CD4-positive, alpha-beta T cell (primary cell): ENCODE data around the gene CLDN20. TPM values are rescaled to one million over a fixed set of nuclear protein-coding genes. Genes with fewer than 3 reads are reported as not detected.

ENCODE experiments used
- ATAC-seq: fragments of 200-7000 bp; cut with Tn5 transposase; one replicate; pipeline ENCODE4 v1.10.0; 2022; ENCODE audit warnings: mild to moderate bottlenecking; ENCODE audit not compliant: poor library complexity
- CTCF ChIA-PET: fragments of 350-600 bp; sonication (Branson Sonifier 250); formaldehyde crosslinking; loops from one replicate; lab custom pipeline; 2021; ENCODE audit warnings: antibody characterized with exemption, inconsistent platforms; lab: Charles Lee
- POLR2A ChIA-PET: fragments of 350-600 bp; sonication (Branson Sonifier 250); formaldehyde crosslinking; loops from one replicate; lab custom pipeline; 2021; ENCODE audit warnings: antibody characterized with exemption, inconsistent platforms; lab: Charles Lee
- DNase-seq, 14 experiments: peaks; one replicate each; pipeline ENCODE4 v3.0.0-alpha.2; 2013 to 2020; ENCODE audit warnings: mixed read lengths in 2 of 14
- H3K27ac ChIP-seq, 2 donors: one replicate each; pipeline versions ENCODE4 v1.5.1 to v1.7.0; 2013; ENCODE audit warnings: low read length in 2 of 2, low read depth in 1 of 2, mild to moderate bottlenecking in 1 of 2
- H3K27me3 ChIP-seq, 2 experiments: 1 replicate in 1 of 2; 2 replicates in 1 of 2; pipeline versions ENCODE4 v1.6.1 to v1.7.0; 2013; ENCODE audit warnings: low read length in 2 of 2, control low read depth in 1 of 2, mild to moderate bottlenecking in 1 of 2, moderate library complexity in 1 of 2; ENCODE audit not compliant: insufficient read depth in 2 of 2, control insufficient read depth in 1 of 2
- H3K36me3 ChIP-seq: one replicate; pipeline ENCODE4 v1.6.1; 2013; ENCODE audit warnings: low read length, control low read depth; ENCODE audit not compliant: insufficient read depth
- H3K4me1 ChIP-seq: one replicate; pipeline ENCODE4 v1.6.1; 2013; ENCODE audit warnings: low read length, control low read depth; ENCODE audit not compliant: insufficient read depth
- H3K4me3 ChIP-seq: one replicate; pipeline ENCODE4 v1.5.1; 2013; ENCODE audit warnings: mild to moderate bottlenecking, low read length, moderate library complexity
- H3K9me3 ChIP-seq, 2 experiments: 1 replicate in 1 of 2; 2 replicates in 1 of 2; pipeline versions ENCODE4 v1.6.1 to v1.7.0; 2013; ENCODE audit warnings: low read length in 2 of 2, mild to moderate bottlenecking in 2 of 2, control low read depth in 1 of 2, moderate library complexity in 1 of 2; ENCODE audit not compliant: control insufficient read depth in 1 of 2, insufficient read depth in 1 of 2
- H3K27ac Mint-ChIP-seq: one replicate; pipeline ENCODE4 v1.8.0; 2020; ENCODE audit warnings: mixed read lengths
- H3K27me3 Mint-ChIP-seq: one replicate; pipeline ENCODE4 v1.8.0; 2021; ENCODE audit warnings: mixed read lengths
- H3K36me3 Mint-ChIP-seq: one replicate; pipeline ENCODE4 v1.8.0; 2021; ENCODE audit warnings: low read depth, mixed read lengths
- H3K4me1 Mint-ChIP-seq: one replicate; pipeline ENCODE4 v1.8.0; 2021; ENCODE audit warnings: low read depth, mixed read lengths
- H3K4me3 Mint-ChIP-seq: one replicate; pipeline ENCODE4 v1.8.0; 2020; ENCODE audit warnings: mild to moderate bottlenecking, mixed read lengths
- H3K9me3 Mint-ChIP-seq: one replicate; pipeline ENCODE4 v1.8.0; 2020; ENCODE audit warnings: mixed read lengths
- CTCF ChIP-seq: fragments of 200-600 bp; IDR thresholded peaks from one replicate; pipeline ENCODE4 v1.8.0; 2022; ENCODE audit warnings: antibody characterized with exemption, mild to moderate bottlenecking
- intact Hi-C, 2 experiments: fragments of 100-400 bp; cut with DNase I in 1 of 2; cut with micrococcal nuclease in 1 of 2; formaldehyde crosslinking; loops; one replicate each; pipeline versions ENCODE4 v1.15.1 to v1.9.0; 2023 to 2025; cut with DNase I, micrococcal nuclease
- total RNA-seq, 174 experiments: library from RNA in 2 of 174; stranded (reverse) in 2 of 174; gene quantifications; one replicate each; pipeline ENCODE4 v1.2.3 and lab custom pipeline; 2021 to 2026

Gene CLDN20
- total RNA-seq, 2 experiments from 2014 or later = not detected

- POLR2A ChIA-PET = interaction anchor here (1.1 kb wide), 1 partner anchor 148 kb away, joined by 3 read pairs; no protein-coding TSS in a partner anchor
- no peak for ATAC-seq
Observed at GRCh38 chr6:155319902-155320301, 56.1 kb downstream of the CLDN20 start.

GRCh38 chr6:155324172-155324571 lies 60.4 kb downstream of the CLDN20 start:
- Histone ChIP-seq H3K36me3 (no peaks in the 10 kb centered on the region), H3K27ac (no peak overlapping the region), H3K9me3 (no peaks in the 10 kb centered on the region), H3K4me3 (no peak overlapping the region), H3K4me1 (no peaks in the 10 kb centered on the region), H3K27me3 (no peaks in the 10 kb centered on the region)
- DNase-seq = no peak
- no peak for TF ChIP-seq CTCF
- no peaks in the 10 kb centered on the region for H3K36me3 Mint-ChIP-seq
- no peaks in the 10 kb centered on the region for H3K27me3 Mint-ChIP-seq
- H3K27ac Mint-ChIP-seq = no peak overlapping the region
- H3K4me3 Mint-ChIP-seq = no peak overlapping the region
- intact Hi-C loops = loop anchor here in 1 of 2 experiments (5.0 to 10.0 kb wide), 3 partner anchors 1071 to 1948 kb away; no protein-coding TSS in a partner anchor
- no peaks in the 10 kb centered on the region for H3K9me3 Mint-ChIP-seq
- POLR2A ChIA-PET = no interaction called here
- peaks cover 13% of the 10 kb centered on the region for H3K4me1 Mint-ChIP-seq
- CTCF ChIA-PET = no interaction called here
- ATAC-seq = no peak

More at GRCh38 chr6:155319902-155320301, 56.1 kb downstream of the CLDN20 start:
- Histone ChIP-seq H3K27me3 (no peaks in the 10 kb centered on the region), H3K27ac (no peak overlapping the region), H3K36me3 (no peaks in the 10 kb centered on the region), H3K4me3 (no peak overlapping the region), H3K9me3 (no peaks in the 10 kb centered on the region), H3K4me1 (no peaks in the 10 kb centered on the region)
- no peak for TF ChIP-seq CTCF
- intact Hi-C loops = loop anchor here (5.0 to 10.0 kb wide), 6 partner anchors 143 to 1952 kb away; partner anchors contain the start of gene ARID1B (in 1 of the 2)
- Mint-ChIP-seq H3K4me3 (no peak overlapping the region), H3K36me3 (no peaks in the 10 kb centered on the region), H3K27me3 (no peaks in the 10 kb centered on the region), H3K9me3 (no peaks in the 10 kb centered on the region), H3K27ac (no peak overlapping the region), H3K4me1 (peaks cover 7% of the 10 kb centered on the region)
- no peak for DNase-seq
- CTCF ChIA-PET = interaction anchor here (0.7 kb wide), 1 partner anchor 52 kb away, joined by 3 read pairs; no protein-coding TSS in a partner anchor

DNA sequence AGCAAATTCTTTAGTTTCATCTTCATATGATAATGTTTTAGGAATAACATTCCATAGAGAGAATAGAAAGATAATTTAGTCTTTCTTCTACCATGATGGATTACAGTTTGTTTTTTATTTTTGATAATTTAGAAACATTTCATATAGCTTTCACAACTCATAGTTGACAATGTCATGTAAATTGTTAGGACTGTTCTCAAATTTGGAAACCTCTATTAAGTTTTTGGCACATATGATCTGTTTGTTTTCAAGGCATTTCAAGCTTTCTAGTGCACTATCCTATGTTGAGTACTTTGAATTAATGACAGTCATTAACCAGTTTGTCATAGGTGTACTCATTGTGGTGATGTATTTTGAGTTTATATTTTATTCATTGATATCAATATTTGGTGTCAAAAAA lies 61.2 kb downstream of the CLDN20 start:
- no peaks in the 10 kb centered on the region for H3K27me3 Mint-ChIP-seq
- DNase-seq = no peak
- intact Hi-C loops = loop anchor here (5.0 to 10.0 kb wide), 4 partner anchors 1070 to 1947 kb away; no protein-coding TSS in a partner anchor
- CTCF ChIA-PET = no interaction called here
- no peak overlapping the region for H3K4me3 ChIP-seq
- H3K36me3 Mint-ChIP-seq = no peaks in the 10 kb centered on the region
- POLR2A ChIA-PET = no interaction called here
- no peaks in the 10 kb centered on the region for H3K4me1 ChIP-seq
- no peak overlapping the region for H3K27ac ChIP-seq
- peaks cover 13% of the 10 kb centered on the region for H3K4me1 Mint-ChIP-seq
- H3K27me3 ChIP-seq = no peaks in the 10 kb centered on the region
- no peak for ATAC-seq
- H3K9me3 ChIP-seq = no peaks in the 10 kb centered on the region
- no peak for TF ChIP-seq CTCF
- H3K9me3 Mint-ChIP-seq = no peaks in the 10 kb centered on the region
- H3K27ac Mint-ChIP-seq = no peak overlapping the region
- no peaks in the 10 kb centered on the region for H3K36me3 ChIP-seq
- no peak overlapping the region for H3K4me3 Mint-ChIP-seq
